Measurements from ENCODE around the gene PGAM4.
"Not testable (repeated sequence)": the region's sequence is repeated elsewhere in the genome, so short reads cannot be mapped to it uniquely, and the experiment has no call there.

The PGAM4 gene

DNA sequence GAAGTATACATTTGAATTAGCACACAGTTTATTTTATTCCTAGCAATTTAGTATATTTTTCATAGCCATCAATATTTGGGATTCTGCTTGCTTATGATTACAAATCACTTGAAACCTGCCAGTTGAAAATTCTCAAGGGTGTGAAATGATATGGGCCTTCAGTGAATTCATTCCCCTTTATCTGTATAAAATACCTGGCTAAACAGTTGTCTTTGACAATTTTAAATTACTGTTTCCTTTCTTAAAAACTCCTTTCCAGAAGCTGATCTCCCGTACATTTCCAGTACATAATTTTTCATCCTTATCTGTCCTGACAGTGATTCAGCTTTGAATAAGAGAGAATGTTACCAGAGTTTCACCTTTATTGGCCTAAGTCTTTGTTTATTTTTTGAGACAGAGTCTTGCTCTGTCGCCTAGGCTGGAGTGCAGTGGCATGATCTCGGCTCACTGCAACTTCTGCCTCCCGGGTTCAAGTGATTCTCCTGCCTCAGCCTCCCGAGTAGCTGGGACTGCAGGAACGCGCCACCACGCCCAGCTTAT, 45.0 kb downstream of the PGAM4 start:
- no peak for DNase-seq

DNA sequence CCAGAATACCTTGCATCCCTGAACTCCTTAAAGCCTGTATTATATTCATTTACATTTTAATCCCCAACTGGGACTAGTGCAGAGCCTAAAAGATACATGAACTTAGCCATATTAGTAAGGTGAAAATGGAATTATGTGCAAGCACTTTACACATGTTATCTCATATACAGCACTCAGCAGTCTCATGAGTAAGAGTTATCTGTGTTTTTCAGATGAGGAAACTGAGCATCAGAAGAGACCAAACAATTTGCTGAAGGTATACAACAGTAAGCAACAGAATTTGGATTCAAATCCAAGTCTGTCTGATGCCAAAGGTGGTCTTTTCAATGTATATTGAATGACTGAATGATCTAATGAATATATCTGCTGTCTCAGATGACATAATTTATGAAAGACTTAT, 46.7 kb downstream of the PGAM4 start:
- no peak for DNase-seq

DNA sequence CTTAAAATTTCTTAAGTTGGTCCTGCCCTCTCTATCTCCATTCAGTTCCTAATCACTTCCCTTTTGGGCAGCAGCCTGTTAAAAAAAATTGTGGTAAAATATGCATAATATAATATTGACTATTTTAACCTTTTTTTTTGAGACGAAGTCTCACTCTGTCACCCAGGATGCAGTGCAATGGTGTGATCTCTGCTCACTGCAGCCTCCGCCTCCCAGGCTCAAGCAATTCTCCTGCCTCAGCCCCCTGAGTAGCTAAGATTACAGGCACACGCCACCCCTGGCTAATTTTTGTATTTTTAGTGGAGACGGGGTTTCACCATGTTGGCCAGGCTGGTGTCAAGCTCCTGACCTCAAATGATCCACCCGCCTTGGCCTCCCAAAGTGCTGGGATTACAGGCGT, 50.1 kb downstream of the PGAM4 start:
- DNase-seq: not testable (repeated sequence)

DNA sequence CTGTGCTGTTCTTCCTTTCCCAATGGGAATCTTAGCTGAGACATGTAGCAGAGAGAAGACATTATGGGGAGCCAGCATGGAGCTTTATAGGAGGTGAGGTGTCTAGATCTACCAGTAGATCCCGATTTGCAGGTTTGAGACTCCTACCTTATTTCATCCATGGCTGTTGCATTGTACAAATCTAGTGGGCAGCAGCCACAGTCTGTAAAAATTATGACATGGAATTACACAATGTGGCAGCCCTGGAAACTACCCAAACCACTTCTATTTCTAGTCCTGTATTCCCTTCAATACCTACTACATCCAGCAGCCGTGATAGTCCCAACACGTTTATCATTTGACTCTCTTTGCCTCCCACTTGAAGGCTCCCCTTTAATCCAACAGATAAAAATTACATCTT, 50.9 kb downstream of the PGAM4 start:
- no peak for DNase-seq

Data from activated T-cell treated with anti-CD3 and anti-CD28 coated beads, Interleukin-2, amount 50 U/mL, for 1 hour (primary cell).